SKM-1 (cell line): ENCODE measurements around the gene GRM1.

Experiments used
- DNase-seq: peaks from one replicate; lab custom pipeline; 2025; ENCODE audit not compliant: unreplicated experiment; lab: John Stamatoyannopoulos, UW

GRM1 gene

GRCh38 chr6:146363838-146364607, 335.2 kb downstream of the GRM1 start:
- DNase-seq, result no peak

DNA sequence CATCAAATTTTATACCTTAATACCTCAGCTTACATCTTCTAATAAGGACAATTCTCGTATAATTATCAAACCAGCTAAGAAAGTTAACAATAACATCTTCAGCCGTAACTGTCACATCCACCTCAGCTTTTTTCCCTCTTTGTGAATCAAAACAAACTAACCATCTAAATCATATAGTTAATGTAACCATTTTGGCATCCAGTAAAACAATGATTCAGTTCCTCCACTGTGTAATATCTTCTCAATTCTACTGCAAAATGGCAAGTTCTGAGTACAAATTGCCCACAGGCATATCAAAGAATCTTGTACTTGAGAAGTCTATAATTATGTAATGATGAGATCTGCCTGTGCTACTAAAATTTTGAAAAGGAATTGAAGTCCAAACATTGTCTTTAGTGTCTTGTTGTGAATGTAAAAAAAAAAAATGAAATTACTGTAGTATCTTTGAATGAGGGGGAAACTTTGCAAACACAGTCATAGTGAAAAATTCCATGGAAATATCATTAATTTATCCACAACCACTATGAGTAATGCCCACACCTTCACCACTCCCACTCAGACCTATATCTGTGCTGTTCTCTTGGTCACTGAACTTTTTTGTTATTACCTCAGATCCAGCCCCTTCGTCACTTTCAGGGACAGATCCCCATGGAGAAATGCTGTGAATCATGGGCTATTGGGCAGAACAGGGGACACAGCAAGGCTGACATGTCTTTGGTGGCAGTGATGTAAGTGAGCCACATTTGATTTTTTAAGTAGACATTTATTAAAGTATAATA, 336.1 kb downstream of the GRM1 start:
- no peak for DNase-seq

- no peak for DNase-seq
Measured at GRCh38 chr6:146367061-146367460, 338.2 kb downstream of the GRM1 start.

DNA sequence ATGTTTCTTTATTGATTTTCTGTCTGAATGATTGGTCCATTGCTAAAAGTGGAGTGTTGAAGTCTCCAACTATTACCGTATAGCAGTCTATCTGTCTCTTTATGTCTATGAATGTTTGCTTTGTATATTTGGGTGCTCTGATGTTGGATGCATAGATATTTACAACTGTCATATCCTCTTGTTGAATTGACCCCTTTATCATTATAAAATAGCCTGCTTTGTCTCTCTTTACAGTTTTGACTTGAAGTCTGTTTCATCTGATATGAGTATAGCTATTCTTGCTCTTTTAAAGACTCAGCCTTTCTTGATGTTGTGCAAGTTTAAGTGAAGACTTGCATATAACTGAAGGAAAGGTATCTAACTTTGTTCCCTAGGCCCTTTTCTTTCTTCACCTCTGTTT, 341.0 kb downstream of the GRM1 start:
- DNase-seq, result no peak

DNA sequence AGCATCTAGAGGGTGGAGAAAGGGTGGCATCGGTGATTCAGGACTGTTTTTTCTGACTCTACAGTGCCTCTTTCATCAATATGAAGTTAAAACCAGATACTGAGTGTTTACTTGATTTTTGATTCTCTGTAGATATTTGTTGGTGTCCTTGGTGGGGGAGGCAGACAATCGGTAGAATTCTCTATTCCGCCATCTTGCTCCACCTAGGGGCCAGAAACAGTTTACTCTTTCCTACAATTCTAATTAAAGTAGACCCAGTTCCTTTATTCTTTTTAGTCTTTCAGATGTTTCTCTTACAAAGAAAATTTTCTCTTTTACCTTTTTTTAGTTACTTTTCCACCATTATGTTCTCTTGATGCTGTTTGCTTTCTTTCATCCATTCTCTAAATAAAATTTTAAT, 352.6 kb downstream of the GRM1 start:
- no peak for DNase-seq

DNA sequence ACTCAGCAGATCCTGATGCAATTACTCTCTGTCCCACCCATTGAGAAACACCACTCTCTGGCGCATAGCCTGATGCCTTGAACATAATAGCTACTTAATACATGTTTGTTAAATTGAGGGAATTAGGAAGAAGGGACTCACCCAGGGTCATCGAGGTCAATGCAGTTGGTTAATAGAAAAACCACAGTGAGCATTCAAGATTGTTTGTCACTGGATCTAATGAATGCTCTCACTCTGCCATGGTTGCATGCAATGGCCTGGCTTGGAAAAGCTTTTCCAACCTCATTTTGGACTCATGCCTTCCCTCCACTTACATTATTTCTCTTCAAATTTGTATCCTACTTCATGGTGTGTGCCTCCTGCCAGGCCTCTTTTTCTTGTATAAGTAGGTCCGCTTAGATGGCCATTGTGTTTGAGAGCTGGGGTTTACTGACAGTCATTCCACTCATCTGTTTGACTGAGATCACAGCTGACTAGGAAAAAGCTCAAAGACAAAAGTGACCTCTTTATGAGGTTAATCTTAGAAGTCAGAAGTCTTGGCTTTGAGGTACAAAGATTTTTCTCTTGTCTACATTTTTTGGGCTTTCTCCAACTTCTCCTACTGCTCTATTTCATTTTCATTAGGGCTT, 360.0 kb downstream of the GRM1 start:
- DNase-seq, result no peak

GRCh38 chr6:146389740-146390139, 360.9 kb downstream of the GRM1 start:
- DNase-seq, result no peak

DNA sequence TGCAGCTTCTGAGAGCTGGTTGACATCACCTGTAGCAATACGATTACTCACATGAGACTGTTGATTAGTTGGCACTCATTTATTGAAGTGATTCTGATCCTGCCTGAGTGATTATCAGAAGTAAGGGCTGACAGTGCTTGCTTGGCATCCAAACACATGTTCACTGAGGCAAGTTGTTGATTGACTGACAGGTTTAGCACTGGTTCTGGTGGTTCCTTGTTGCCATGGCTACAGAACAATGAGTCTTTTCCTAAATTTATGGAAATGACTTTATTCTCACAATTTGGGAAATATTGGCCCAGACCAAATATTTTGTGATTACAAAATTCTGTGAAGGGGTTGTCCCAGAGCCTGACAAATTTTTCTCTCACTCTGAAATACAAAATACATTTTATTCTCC, 368.8 kb downstream of the GRM1 start:
- DNase-seq, result no peak

DNA sequence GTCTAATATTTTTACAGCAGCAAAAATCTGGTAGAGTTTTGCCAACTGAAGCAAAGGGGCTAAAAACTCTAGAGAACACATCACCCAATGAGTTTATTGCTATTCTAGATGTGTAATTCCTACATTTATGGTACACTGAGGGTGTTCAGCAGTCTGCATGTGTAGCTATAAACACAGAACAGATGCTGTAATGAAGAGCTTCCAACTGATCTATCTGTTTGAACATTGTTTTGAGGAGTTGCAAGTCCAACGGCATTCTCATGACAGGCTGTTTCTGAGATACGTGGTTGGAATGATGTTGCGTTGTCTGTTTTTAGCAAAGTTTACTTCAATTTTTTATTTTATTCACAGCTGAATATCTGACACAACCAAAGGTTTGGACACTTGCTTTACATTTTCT, 373.6 kb downstream of the GRM1 start:
- DNase-seq, result no peak

GRCh38 chr6:146408583-146408982, 379.7 kb downstream of the GRM1 start:
- no peak for DNase-seq

- DNase-seq, result no peak
Measured at GRCh38 chr6:146410851-146411595, 382.2 kb downstream of the GRM1 start.

GRCh38 chr6:146419576-146419975, 390.7 kb downstream of the GRM1 start:
- DNase-seq, result no peak

DNA sequence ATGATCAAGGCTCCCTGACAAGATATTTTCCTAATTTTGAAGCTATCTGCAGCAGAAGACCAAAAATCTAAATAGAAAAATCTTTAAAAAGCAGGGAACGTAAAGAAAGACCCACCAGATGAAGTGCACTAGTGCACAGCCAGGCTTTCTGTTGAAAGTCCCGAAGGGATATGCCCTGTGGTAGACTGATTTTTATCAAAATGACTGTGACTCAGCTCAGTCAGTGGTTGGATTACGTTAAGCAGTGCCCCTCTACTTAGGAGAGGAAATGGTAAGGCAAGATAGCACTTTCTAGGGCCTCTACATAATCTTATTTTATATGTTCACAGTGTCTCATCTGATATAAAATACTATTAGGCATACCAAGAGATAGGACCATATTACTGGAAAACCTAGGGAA, 391.4 kb downstream of the GRM1 start:
- DNase-seq, result no peak

DNA sequence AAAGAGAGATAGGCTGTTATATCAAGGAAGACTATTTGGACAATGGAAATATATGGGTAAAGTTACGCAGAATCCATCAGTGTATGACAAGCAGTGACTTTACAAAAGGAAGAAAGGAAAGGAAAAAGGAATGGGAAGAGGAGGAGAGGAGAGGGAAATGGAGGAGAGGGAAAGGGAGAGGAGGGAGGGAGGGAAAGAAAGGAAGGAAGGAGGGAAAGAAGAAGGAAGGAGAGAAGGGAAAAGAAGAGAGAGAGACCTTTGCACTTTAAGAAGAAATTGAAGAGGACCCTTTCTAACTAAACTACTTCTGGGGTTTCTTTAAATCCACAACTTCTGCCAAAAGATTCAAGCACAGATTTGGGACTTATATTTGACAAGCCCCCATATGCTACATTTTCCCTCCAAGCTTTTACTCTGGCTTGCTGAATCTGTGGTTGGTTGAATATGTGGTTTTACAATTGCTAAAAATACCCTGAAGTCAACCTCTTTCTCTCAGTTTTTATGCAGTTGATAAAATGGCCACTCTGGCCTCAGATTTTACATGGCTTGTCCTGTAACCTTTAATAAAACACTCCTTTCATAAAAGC, 394.0 kb downstream of the GRM1 start:
- no peak for DNase-seq

- no peak for DNase-seq
Measured at GRCh38 chr6:146423452-146423851, 394.6 kb downstream of the GRM1 start.

GRCh38 chr6:146426516-146426915, 397.7 kb downstream of the GRM1 start:
- no peak for DNase-seq

DNA sequence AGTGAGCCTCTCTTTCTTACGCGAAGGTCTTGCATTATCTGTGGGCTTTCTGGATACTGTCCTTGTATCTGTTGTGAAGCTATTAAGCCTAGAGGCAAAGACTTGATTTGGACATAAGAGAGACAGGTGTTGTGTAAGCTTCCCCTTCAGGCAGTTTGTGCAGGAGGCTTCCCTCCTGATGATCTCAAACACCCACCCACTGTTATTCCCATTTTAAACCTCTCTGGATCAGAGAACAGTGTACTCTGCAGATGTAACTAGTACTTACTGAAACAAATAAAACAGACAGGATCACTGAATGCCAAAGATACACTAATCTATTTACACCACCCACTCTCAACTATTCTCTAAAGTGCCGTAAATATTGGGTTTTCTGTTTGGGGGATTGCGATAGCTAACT, 401.0 kb downstream of the GRM1 start:
- DNase-seq, result no peak

- no peak for DNase-seq
Measured at GRCh38 chr6:146433881-146434731, 405.2 kb downstream of the GRM1 start.

DNA sequence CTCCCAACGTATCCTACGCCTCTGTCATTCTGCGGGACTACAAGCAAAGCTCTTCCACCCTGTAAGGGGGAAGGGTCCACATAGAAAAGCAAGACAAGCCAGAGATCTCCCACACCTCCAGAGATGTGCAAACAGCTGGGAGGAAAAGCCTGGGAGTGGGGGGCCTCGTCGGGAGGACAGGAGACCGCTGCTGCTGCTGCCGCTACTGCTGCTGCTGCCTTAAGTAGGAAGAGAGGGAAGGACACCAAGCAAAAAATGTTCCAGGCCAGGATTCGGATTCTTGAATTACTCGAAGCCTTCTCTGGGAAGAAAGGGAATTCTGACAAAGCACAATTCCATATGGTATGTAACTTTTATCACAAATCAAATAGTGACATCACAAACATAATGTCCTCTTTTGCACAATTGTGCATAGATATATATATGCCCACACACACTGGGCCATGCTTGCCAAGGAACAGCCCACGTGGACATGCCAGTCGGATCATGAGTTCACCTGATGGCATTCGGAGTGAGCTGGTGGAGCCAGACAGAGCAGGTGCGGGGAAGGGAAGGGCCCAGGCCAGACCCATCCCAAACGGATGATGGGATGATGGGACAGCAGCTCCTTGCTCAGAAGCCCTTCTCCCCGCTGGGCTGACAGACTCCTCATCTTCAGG, 406.0 kb downstream of the GRM1 start:
- DNase-seq, result no peak

- no peak for DNase-seq
Measured at GRCh38 chr6:146441907-146442306, 413.0 kb downstream of the GRM1 start.
